A673 (cell line): ENCODE data around the gene PNPLA6. TPM values are rescaled to one million over a fixed set of nuclear protein-coding genes. Genes with fewer than 3 reads are reported as not detected.

Experiments
- BruUV-seq: library from RNA; stranded (reverse); fragments of 400-500 nt; replicated peaks from 2 replicates; lab custom pipeline; 2021; lab: Mats Ljungman, UMichigan
- CTCF ChIA-PET: fragments of 300-600 bp; sonication (Branson Sonifier 250); formaldehyde crosslinking; loops from one replicate; lab custom pipeline; 2022; ENCODE audit warnings: antibody characterized with exemption; lab: Charles Lee
- POLR2A ChIA-PET: fragments of 300-600 bp; sonication (Branson Sonifier 250); formaldehyde crosslinking; loops from one replicate; lab custom pipeline; 2022; ENCODE audit warnings: antibody characterized with exemption; ENCODE audit not compliant: low non-redundant PET; lab: Charles Lee
- DNase-seq: peaks from one replicate; pipeline ENCODE4 v3.0.0-alpha.2; 2015; ENCODE audit warnings: low spot score
- H3K27ac ChIP-seq: fragments of 200-600 bp; sonication (generic); 2 replicates; pipeline ENCODE4 v1.5.1; 2016; ENCODE audit warnings: mixed run types, low read depth, mild to moderate bottlenecking, mixed read lengths, antibody characterized with exemption, low read length; ENCODE audit not compliant: poor library complexity, severe bottlenecking
- H3K27me3 ChIP-seq: fragments of 200-600 bp; sonication (generic); replicated peaks from 2 replicates; pipeline ENCODE4 v1.6.1; 2017; ENCODE audit warnings: mixed run types, low read depth, mild to moderate bottlenecking, mixed read lengths, antibody characterized with exemption, low read length; ENCODE audit not compliant: insufficient read depth, poor library complexity
- H3K36me3 ChIP-seq: fragments of 200-600 bp; sonication (generic); 2 replicates; pipeline ENCODE4 v1.6.1; 2016; ENCODE audit warnings: mixed run types, mild to moderate bottlenecking, mixed read lengths, antibody characterized with exemption, low read length; ENCODE audit not compliant: insufficient read depth, poor library complexity, severe bottlenecking
- H3K4me1 ChIP-seq: fragments of 200-600 bp; sonication (generic); 2 replicates; pipeline ENCODE4 v1.6.1; 2017; ENCODE audit warnings: mixed run types, mild to moderate bottlenecking, mixed read lengths, antibody characterized with exemption, low read length; ENCODE audit not compliant: insufficient read depth, poor library complexity, severe bottlenecking
- H3K4me3 ChIP-seq: fragments of 200-600 bp; sonication (generic); 2 replicates; pipeline ENCODE4 v1.5.1; 2016; ENCODE audit warnings: low read depth, mixed run types, mild to moderate bottlenecking, mixed read lengths, low read length; ENCODE audit not compliant: poor library complexity, severe bottlenecking
- H3K9me3 ChIP-seq: fragments of 200-600 bp; sonication (generic); 2 replicates; pipeline ENCODE4 v1.6.1; 2016; ENCODE audit warnings: mixed run types, low read depth, mild to moderate bottlenecking, mixed read lengths, antibody characterized with exemption, low read length; ENCODE audit not compliant: poor library complexity, severe bottlenecking
- CTCF ChIP-seq: fragments of 300-800, 200-600 bp; sonication (generic); conservative IDR thresholded peaks from 2 replicates; pipeline ENCODE4 v1.5.1; 2017; ENCODE audit warnings: low read depth, mild to moderate bottlenecking, antibody characterized with exemption, low read length, moderate library complexity, mixed read lengths
- EZH2 ChIP-seq: fragments of 200-600 bp; sonication (generic); IDR thresholded peaks from 2 replicates; pipeline ENCODE4 v1.6.1; 2017; ENCODE audit warnings: borderline replicate concordance, low read depth, mild to moderate bottlenecking, mixed read lengths, antibody characterized with exemption, low read length; ENCODE audit not compliant: poor library complexity, severe bottlenecking
- intact Hi-C: fragments of 100-400 bp; cut with micrococcal nuclease; formaldehyde crosslinking; loops from one replicate; pipeline ENCODE4 v1.10.0; 2022; ENCODE audit not compliant: unreplicated experiment
- total RNA-seq: library from RNA; stranded (reverse); gene quantifications from 2 replicates; pipeline ENCODE4 v1.2.3, GENCODE V29; 2021

The PNPLA6 gene
- total RNA-seq, 1 experiment from 2014 or later, result 70.4 TPM

GRCh38 chr19:7589822-7590221 is 54.3 kb downstream of the PNPLA6 start:
- ChIA-PET CTCF (no interaction called here), POLR2A (interaction anchor here (0.6 kb wide), 1 partner anchor 51 kb away, joined by 17 read pairs; no protein-coding TSS in a partner anchor)
- Histone ChIP-seq H3K27ac (no peak overlapping the region), H3K27me3 (peaks cover 15% of the 10 kb centered on the region), H3K4me3 (no peak overlapping the region), H3K9me3 (no peaks in the 10 kb centered on the region), H3K4me1 (no peaks in the 10 kb centered on the region), H3K36me3 (no peaks in the 10 kb centered on the region)
- intact Hi-C loops, result no loop called here
- no peak for DNase-seq
- TF ChIP-seq CTCF, result no peak
- TF ChIP-seq EZH2, result no peak
- BruUV-seq, result no TSS peak

GRCh38 chr19:7590256-7590655 is 54.7 kb downstream of the PNPLA6 start:
- Histone ChIP-seq H3K4me3 (no peak overlapping the region), H3K4me1 (peaks cover 2% of the 10 kb centered on the region), H3K27ac (no peak overlapping the region), H3K9me3 (no peaks in the 10 kb centered on the region), H3K36me3 (no peaks in the 10 kb centered on the region), H3K27me3 (peaks cover 13% of the 10 kb centered on the region)
- CTCF ChIA-PET, result no interaction called here
- POLR2A ChIA-PET, result no interaction called here
- no peak for DNase-seq
- TF ChIP-seq CTCF (no peak), EZH2 (no peak)
- intact Hi-C loops, result no loop called here
- BruUV-seq, result no TSS peak

- BruUV-seq, result no TSS peak
- H3K9me3 ChIP-seq, result no peaks in the 10 kb centered on the region
- peak within 1 kb of the TSS; percentile 46 for H3K4me3 ChIP-seq
- no peaks in the 10 kb centered on the region for H3K36me3 ChIP-seq
- no peak within 1 kb of the TSS for H3K27ac ChIP-seq
- H3K4me1 ChIP-seq, result peaks cover 4% of the 10 kb centered on the region
- no peak for TF ChIP-seq EZH2
- TF ChIP-seq CTCF, result no peak
- ChIA-PET POLR2A (interaction anchor here (0.5 kb wide), 1 partner anchor 32 kb away, joined by 5 read pairs; no protein-coding TSS in a partner anchor), CTCF (interaction anchor here (1.1 kb wide), 1 partner anchor 27 kb away, joined by 6 read pairs; no protein-coding TSS in a partner anchor)
- peak; percentile 67 for DNase-seq
- peaks cover 31% of the 10 kb centered on the region for H3K27me3 ChIP-seq
- intact Hi-C loops, result no loop called here
These were observed 60.1 kb downstream of the PNPLA6 start, which contains the start of gene CAMSAP3 for GRCh38 chr19:7595466-7596133. TSS of gene CAMSAP3 (plus strand) at chr19:7595863. CDS start at chr19:7596003, 140 bp downstream.
